ENCODE measurements around the gene WARS2. TPM values are rescaled to one million over a fixed set of nuclear protein-coding genes. Genes with fewer than 3 reads are reported as not detected.

Gene WARS2
- total RNA-seq, 1 experiment from 2014 or later = 10.5 TPM

DNA sequence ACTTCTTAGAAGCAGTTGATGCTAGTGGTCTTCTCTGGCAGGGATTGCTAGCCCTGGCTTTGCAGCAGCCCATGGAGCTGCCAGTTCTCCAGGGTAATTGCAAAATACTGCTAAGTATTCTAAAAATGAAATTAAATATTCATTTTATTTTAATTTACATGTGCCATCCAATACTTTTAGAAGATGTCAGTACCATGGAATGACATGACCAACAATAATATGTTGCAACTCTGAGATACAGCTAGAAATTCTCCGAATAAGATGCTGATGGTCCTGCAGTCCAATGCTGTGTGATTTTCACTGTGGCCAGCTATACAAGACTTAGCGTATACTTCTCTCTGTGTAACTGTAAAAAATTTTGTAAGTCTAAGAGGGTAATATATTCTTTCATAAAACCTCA is 20.0 kb upstream of the WARS2 start:
- no TSS peak for BruUV-seq (replicated peaks)
- ChIA-PET RAD21 (ENCODE audit: low non-redundant PET in 1 of 2, low total read pairs in 2 of 2, uncharacterized antibody in 2 of 2, unreplicated experiment in 2 of 2) (no interaction called here), POLR2A (no interaction called here), CTCF (no interaction called here)
- no peaks in the 10 kb centered on the region for H3K27me3 ChIP-seq (ENCODE audit: insufficient read depth, low read length)
- intact Hi-C loops (cut with micrococcal nuclease) = no loop called here
- H3K9ac ChIP-seq (ENCODE audit: low read length) = no peak overlapping the region
- no peaks in the 10 kb centered on the region for H3K9me3 ChIP-seq (ENCODE audit: control insufficient read depth in 1 of 2, insufficient read depth in 1 of 2, low read depth in 1 of 2, low read length in 2 of 2)
- no peak overlapping the region for H3K4me2 ChIP-seq (ENCODE audit: low read length)
- no peak overlapping the region for H3K4me3 ChIP-seq (replicated peaks in 1 of 2; ENCODE audit: low read depth in 1 of 2, low read length in 2 of 2)
- no peaks in the 10 kb centered on the region for H3K4me1 ChIP-seq (ENCODE audit: control insufficient read depth in 1 of 2, insufficient read depth in 2 of 2, low read length in 2 of 2)
- TF ChIP-seq, protein P1, sequence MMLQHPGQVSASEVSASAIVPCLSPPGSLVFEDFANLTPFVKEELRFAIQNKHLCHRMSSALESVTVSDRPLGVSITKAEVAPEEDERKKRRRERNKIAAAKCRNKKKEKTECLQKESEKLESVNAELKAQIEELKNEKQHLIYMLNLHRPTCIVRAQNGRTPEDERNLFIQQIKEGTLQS (IDR thresholded peaks at IDR 0.05) = no peak
- no peak for TF ChIP-seq JUND (IDR thresholded peaks at IDR 0.05)
- TF ChIP-seq TCF7L2 (IDR thresholded peaks at IDR 0.05; ENCODE audit: borderline replicate concordance, extremely low read depth, insufficient read depth, insufficient read length) = no peak
- no peak for TF ChIP-seq ZFX (IDR thresholded peaks at IDR 0.05)
- TF ChIP-seq, protein P2, sequence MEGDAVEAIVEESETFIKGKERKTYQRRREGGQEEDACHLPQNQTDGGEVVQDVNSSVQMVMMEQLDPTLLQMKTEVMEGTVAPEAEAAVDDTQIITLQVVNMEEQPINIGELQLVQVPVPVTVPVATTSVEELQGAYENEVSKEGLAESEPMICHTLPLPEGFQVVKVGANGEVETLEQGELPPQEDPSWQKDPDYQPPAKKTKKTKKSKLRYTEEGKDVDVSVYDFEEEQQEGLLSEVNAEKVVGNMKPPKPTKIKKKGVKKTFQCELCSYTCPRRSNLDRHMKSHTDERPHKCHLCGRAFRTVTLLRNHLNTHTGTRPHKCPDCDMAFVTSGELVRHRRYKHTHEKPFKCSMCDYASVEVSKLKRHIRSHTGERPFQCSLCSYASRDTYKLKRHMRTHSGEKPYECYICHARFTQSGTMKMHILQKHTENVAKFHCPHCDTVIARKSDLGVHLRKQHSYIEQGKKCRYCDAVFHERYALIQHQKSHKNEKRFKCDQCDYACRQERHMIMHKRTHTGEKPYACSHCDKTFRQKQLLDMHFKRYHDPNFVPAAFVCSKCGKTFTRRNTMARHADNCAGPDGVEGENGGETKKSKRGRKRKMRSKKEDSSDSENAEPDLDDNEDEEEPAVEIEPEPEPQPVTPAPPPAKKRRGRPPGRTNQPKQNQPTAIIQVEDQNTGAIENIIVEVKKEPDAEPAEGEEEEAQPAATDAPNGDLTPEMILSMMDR (IDR thresholded peaks at IDR 0.05 in 2 of 3, conservative IDR thresholded peaks at IDR 0.05 in 1 of 3; ENCODE audit: borderline replicate concordance in 1 of 3, insufficient read depth in 1 of 3, low read depth in 2 of 3, low read length in 2 of 3) = no peak
- TF ChIP-seq FOSL1 (IDR thresholded peaks at IDR 0.05; ENCODE audit: low read depth) = no peak
- TF ChIP-seq, protein P3, sequence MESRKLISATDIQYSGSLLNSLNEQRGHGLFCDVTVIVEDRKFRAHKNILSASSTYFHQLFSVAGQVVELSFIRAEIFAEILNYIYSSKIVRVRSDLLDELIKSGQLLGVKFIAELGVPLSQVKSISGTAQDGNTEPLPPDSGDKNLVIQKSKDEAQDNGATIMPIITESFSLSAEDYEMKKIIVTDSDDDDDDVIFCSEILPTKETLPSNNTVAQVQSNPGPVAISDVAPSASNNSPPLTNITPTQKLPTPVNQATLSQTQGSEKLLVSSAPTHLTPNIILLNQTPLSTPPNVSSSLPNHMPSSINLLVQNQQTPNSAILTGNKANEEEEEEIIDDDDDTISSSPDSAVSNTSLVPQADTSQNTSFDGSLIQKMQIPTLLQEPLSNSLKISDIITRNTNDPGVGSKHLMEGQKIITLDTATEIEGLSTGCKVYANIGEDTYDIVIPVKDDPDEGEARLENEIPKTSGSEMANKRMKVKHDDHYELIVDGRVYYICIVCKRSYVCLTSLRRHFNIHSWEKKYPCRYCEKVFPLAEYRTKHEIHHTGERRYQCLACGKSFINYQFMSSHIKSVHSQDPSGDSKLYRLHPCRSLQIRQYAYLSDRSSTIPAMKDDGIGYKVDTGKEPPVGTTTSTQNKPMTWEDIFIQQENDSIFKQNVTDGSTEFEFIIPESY (IDR thresholded peaks at IDR 0.05; ENCODE audit: extremely low read depth, insufficient replicate concordance, low read length) = no peak
- TF ChIP-seq, protein P4, sequence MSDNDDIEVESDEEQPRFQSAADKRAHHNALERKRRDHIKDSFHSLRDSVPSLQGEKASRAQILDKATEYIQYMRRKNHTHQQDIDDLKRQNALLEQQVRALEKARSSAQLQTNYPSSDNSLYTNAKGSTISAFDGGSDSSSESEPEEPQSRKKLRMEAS (IDR thresholded peaks at IDR 0.05) = no peak
- TF ChIP-seq SP1 (IDR thresholded peaks at IDR 0.05; ENCODE audit: low read depth) = no peak
- no peak for DNase-seq (ENCODE audit: low read depth, low spot score)
- H3K27ac ChIP-seq (ENCODE audit: low read depth, low read length) = no peak overlapping the region
- H2AFZ ChIP-seq (ENCODE audit: low read depth, low read length, poor library complexity, severe bottlenecking) = no peak overlapping the region
- peaks cover 0 to 4% of the 10 kb centered on the region in 2 experiments; a peak in 1 of 4 replicates for H3K36me3 ChIP-seq (ENCODE audit: control insufficient read depth in 1 of 2, insufficient read depth in 2 of 2, low read length in 2 of 2)
- ATAC-seq = no peak
- H4K20me1 ChIP-seq (ENCODE audit: insufficient read depth) = no peaks in the 10 kb centered on the region
- no peaks in the 10 kb centered on the region for H3K79me2 ChIP-seq (ENCODE audit: insufficient read depth, low read length)
- no peaks in the 10 kb centered on the region for H3K9me2 ChIP-seq (ENCODE audit: insufficient read depth)
